ENCODE measurements around the gene KIRREL1. TPM values are rescaled to one million over a fixed set of nuclear protein-coding genes. Genes with fewer than 3 reads are reported as not detected.

Gene KIRREL1
- total RNA-seq, 1 experiment from 2014 or later, result 123 TPM

- Histone ChIP-seq H3K36me3 (peaks cover 83% of the 10 kb centered on the region), H3K4me3 (no peak overlapping the region), H3K27me3 (replicated peaks) (no peaks in the 10 kb centered on the region)
These were observed 99.9 kb downstream of the KIRREL1 start for GRCh38 chr1:158093376-158093775.

DNA sequence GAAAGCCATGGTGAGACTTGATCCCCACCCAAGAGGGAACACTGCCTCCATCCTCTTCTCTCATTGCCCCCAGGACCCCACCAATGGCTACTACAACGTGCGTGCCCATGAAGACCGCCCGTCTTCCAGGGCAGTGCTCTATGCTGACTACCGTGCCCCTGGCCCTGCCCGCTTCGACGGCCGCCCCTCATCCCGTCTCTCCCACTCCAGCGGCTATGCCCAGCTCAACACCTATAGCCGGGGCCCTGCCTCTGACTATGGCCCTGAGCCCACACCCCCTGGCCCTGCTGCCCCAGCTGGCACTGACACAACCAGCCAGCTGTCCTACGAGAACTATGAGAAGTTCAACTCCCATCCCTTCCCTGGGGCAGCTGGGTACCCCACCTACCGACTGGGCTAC, 101.1 kb downstream of the KIRREL1 start:
- no peaks in the 10 kb centered on the region for H3K27me3 ChIP-seq (replicated peaks)
- H3K9me3 ChIP-seq (replicated peaks), result no peaks in the 10 kb centered on the region
- no peak overlapping the region for H3K27ac ChIP-seq
- H3K36me3 ChIP-seq, result peaks cover 71% of the 10 kb centered on the region
- DNase-seq (ENCODE audit: low read depth in 1 of 2, low spot score in 2 of 2), result no peak
- H3K4me3 ChIP-seq, result no peak overlapping the region
- no peaks in the 10 kb centered on the region for H3K4me1 ChIP-seq (replicated peaks)

More at GRCh38 chr1:158093376-158093775, 99.9 kb downstream of the KIRREL1 start:
- H3K9me3 ChIP-seq (replicated peaks), result no peaks in the 10 kb centered on the region
- no peak for DNase-seq (ENCODE audit: low read depth in 1 of 2, low spot score in 2 of 2)
- H3K4me1 ChIP-seq (replicated peaks), result no peaks in the 10 kb centered on the region
- no peak overlapping the region for H3K27ac ChIP-seq

- Histone ChIP-seq H3K36me3 (peaks cover 59% of the 10 kb centered on the region), H3K9me3 (replicated peaks) (no peaks in the 10 kb centered on the region), H3K4me3 (no peak overlapping the region), H3K4me1 (replicated peaks) (0 out of 2 replicates have a peak, but pooled peaks cover 3% of the 10 kb centered on the region), H3K27me3 (replicated peaks) (no peaks in the 10 kb centered on the region), H3K27ac (no peak overlapping the region)
- DNase-seq (ENCODE audit: low read depth in 1 of 2, low spot score in 2 of 2), result peak in 1 of 2 experiments; percentile 33
These were observed 102.4 kb downstream of the KIRREL1 start for GRCh38 chr1:158095737-158096335.

DNA sequence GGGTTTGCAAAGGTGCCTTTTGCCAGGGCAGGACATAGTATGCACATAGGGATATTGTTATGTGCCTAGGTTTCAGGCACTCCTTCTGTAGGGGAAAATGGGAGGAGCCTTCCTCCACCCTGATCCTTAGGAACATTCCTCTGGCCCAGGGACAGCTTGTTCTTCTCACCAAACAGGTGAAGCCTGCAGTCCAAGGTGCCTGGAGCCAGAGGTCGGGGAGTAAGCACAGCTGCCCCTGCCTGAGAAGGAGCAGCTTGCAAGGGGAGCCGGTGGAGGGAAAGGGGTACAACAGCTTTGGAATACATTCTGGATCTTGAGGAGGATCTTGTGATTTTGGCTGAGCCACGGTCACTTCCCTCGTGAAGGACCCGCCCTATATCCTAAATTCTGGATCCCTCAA, 104.8 kb downstream of the KIRREL1 start:
- peaks cover 17% of the 10 kb centered on the region for H3K4me1 ChIP-seq (replicated peaks)
- peaks cover 38% of the 10 kb centered on the region for H3K36me3 ChIP-seq
- no peaks in the 10 kb centered on the region for H3K9me3 ChIP-seq (replicated peaks)
- no peak overlapping the region for H3K27ac ChIP-seq
- no peak for DNase-seq (ENCODE audit: low read depth in 1 of 2, low spot score in 2 of 2)
- no peak overlapping the region for H3K4me3 ChIP-seq
- peaks cover 7% of the 10 kb centered on the region; the same call in 1 of the 2 replicates for H3K27me3 ChIP-seq (replicated peaks)

DNA sequence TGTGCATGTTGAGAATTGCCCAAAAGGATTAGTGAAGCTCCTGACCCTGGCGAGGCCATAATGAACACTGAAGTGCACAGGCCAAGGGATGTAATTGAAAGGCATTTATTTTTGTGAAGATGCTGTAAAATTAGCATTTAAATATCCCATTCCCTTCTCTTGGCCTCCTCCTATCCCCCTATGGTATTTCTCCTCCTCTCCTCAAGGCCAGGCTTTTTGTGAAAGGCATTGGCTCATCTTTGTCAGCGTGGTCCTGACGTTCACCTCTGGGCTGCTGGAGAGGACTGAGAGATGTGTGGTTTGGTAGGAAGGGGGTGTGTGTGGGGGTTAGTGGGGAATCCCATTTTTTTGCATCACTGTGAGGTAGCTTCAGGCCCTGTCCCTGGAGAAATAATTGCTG, 105.7 kb downstream of the KIRREL1 start:
- H3K27me3 ChIP-seq (replicated peaks), result peaks cover 13% of the 10 kb centered on the region; the same call in 1 of the 2 replicates
- no peak overlapping the region for H3K4me3 ChIP-seq
- DNase-seq (ENCODE audit: low read depth in 1 of 2, low spot score in 2 of 2), result no peak
- H3K4me1 ChIP-seq (replicated peaks), result peaks cover 17% of the 10 kb centered on the region
- no peak overlapping the region for H3K27ac ChIP-seq
- no peaks in the 10 kb centered on the region for H3K9me3 ChIP-seq (replicated peaks)
- peaks cover 28% of the 10 kb centered on the region for H3K36me3 ChIP-seq

DNA sequence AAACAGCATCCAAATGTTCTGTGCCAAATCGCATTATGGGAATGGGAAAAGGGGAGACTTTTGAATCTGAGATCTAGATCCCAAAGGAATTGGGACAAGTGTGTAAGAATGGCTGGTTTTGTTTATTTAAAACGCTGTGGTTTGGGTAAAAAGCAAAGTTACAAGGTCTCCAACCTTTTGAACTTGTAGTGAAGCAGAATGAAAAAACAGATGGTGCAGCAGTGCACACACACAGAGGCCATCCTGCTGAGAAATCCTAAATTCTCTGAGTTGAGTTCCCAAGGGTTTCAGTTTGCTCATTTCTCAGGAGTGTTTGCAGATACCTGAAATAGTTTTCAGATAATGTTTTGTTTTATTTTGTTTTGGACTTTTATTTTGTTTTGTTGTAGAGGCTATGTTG, 107.1 kb downstream of the KIRREL1 start:
- peaks cover 19% of the 10 kb centered on the region; the same call in 1 of the 2 replicates for H3K27me3 ChIP-seq (replicated peaks)
- H3K27ac ChIP-seq, result no peak overlapping the region
- no peak for DNase-seq (ENCODE audit: low read depth in 1 of 2, low spot score in 2 of 2)
- H3K4me3 ChIP-seq, result no peak overlapping the region
- peaks cover 17% of the 10 kb centered on the region for H3K4me1 ChIP-seq (replicated peaks)
- H3K9me3 ChIP-seq (replicated peaks), result no peaks in the 10 kb centered on the region
- H3K36me3 ChIP-seq, result peaks cover 15% of the 10 kb centered on the region

DNA sequence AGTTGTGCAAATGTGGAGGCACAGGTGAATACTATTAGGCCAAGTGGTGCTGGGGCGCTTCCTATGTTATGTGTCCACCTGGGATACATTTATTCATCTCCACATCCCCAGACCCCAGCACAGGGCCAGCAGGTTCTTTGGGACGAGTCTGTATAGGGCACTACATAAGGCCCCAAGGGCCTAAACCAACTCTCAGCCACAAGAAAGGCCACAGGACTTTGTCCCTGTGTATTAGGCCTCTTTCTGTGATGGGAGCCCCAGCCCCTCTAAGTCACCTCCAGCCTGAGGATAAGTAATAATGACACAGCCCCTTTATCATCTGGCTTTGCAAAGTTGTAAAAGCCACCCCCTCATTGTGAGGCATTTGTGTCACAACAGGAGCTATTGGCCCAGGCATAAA, 108.0 kb downstream of the KIRREL1 start:
- Histone ChIP-seq H3K27ac (no peak overlapping the region), H3K36me3 (peaks cover 8% of the 10 kb centered on the region), H3K4me3 (no peak overlapping the region), H3K4me1 (replicated peaks) (peaks cover 17% of the 10 kb centered on the region), H3K27me3 (replicated peaks) (peaks cover 19% of the 10 kb centered on the region; the same call in 1 of the 2 replicates), H3K9me3 (replicated peaks) (no peaks in the 10 kb centered on the region)
- no peak for DNase-seq (ENCODE audit: low read depth in 1 of 2, low spot score in 2 of 2)

DNA sequence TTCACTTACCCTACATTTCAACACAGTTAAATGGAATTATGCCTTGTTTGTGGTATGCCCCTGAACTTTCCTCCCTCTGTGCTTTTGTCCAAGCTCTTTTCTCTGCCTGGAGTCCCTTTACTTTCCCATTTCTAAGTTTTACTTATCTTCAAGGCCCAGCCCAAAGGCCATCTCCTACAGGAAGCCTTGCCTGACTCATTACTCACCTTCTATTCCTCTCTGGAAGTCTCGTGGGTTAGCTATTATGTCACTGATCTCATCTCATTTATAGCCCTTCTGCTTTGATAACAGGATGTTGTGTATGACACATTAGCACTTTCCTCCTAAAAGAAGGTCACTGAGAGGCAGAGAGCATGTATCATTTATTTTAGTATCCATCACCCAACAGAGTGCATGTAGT, 108.5 kb downstream of the KIRREL1 start:
- no peak overlapping the region for H3K27ac ChIP-seq
- no peak overlapping the region for H3K4me3 ChIP-seq
- no peaks in the 10 kb centered on the region for H3K9me3 ChIP-seq (replicated peaks)
- DNase-seq (ENCODE audit: low read depth in 1 of 2, low spot score in 2 of 2), result peak in 1 of 2 experiments; percentile 33
- H3K4me1 ChIP-seq (replicated peaks), result peaks cover 17% of the 10 kb centered on the region
- H3K27me3 ChIP-seq (replicated peaks), result peaks cover 19% of the 10 kb centered on the region; the same call in 1 of the 2 replicates
- peaks cover 3% of the 10 kb centered on the region for H3K36me3 ChIP-seq

GRCh38 chr1:158102881-158103674, 109.6 kb downstream of the KIRREL1 start:
- Histone ChIP-seq H3K4me3 (no peak overlapping the region), H3K27me3 (replicated peaks) (peaks cover 19% of the 10 kb centered on the region; the same call in 1 of the 2 replicates), H3K9me3 (replicated peaks) (no peaks in the 10 kb centered on the region), H3K4me1 (replicated peaks) (peaks cover 17% of the 10 kb centered on the region), H3K27ac (no peak overlapping the region), H3K36me3 (no peaks in the 10 kb centered on the region; the same call in 1 of the 2 replicates)
- no peak for DNase-seq (ENCODE audit: low read depth in 1 of 2, low spot score in 2 of 2)

DNA sequence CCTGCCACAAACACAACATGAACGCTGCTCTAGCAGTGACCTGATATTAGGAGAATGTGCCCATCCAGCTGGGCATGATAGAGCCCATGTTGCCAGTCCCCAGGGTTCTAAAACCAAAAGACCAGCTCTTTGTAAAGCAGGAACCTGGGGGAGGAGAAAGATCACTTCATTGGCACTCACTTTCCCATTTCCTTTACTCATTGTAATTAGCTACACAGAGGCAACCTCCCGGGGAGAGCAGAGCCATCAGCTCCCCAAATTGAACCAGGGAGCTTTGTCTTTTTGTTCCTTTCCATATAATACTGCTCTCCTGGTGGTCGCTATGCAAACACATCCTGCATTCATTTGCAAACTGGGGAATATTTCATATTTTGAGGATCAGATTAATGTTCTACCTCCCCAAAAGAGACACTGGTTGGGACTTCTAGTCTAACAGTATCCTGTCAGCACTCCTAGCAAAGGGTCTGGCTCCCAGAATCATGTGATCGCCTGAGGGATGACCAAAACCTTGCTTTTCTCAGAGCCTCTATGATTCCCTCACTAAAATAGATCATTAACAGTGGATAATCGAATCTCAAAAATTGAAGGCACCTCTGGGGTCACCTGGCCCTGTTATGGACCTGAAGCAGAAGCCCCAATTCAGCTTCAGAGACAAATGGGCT, 110.5 kb downstream of the KIRREL1 start:
- H3K27ac ChIP-seq, result no peak overlapping the region
- no peaks in the 10 kb centered on the region; the same call in 1 of the 2 replicates for H3K36me3 ChIP-seq
- no peaks in the 10 kb centered on the region for H3K9me3 ChIP-seq (replicated peaks)
- H3K4me1 ChIP-seq (replicated peaks), result peaks cover 17% of the 10 kb centered on the region
- peaks cover 19% of the 10 kb centered on the region; the same call in 1 of the 2 replicates for H3K27me3 ChIP-seq (replicated peaks)
- no peak for DNase-seq (ENCODE audit: low read depth in 1 of 2, low spot score in 2 of 2)
- no peak overlapping the region for H3K4me3 ChIP-seq

- no peak for DNase-seq (ENCODE audit: low read depth in 1 of 2, low spot score in 2 of 2)
- Histone ChIP-seq H3K4me3 (no peak overlapping the region), H3K4me1 (replicated peaks) (peaks cover 17% of the 10 kb centered on the region), H3K36me3 (no peaks in the 10 kb centered on the region), H3K9me3 (replicated peaks) (no peaks in the 10 kb centered on the region), H3K27me3 (replicated peaks) (peaks cover 19% of the 10 kb centered on the region; the same call in 1 of the 2 replicates), H3K27ac (no peak overlapping the region)
These were observed 111.4 kb downstream of the KIRREL1 start for GRCh38 chr1:158104891-158105290.

DNA sequence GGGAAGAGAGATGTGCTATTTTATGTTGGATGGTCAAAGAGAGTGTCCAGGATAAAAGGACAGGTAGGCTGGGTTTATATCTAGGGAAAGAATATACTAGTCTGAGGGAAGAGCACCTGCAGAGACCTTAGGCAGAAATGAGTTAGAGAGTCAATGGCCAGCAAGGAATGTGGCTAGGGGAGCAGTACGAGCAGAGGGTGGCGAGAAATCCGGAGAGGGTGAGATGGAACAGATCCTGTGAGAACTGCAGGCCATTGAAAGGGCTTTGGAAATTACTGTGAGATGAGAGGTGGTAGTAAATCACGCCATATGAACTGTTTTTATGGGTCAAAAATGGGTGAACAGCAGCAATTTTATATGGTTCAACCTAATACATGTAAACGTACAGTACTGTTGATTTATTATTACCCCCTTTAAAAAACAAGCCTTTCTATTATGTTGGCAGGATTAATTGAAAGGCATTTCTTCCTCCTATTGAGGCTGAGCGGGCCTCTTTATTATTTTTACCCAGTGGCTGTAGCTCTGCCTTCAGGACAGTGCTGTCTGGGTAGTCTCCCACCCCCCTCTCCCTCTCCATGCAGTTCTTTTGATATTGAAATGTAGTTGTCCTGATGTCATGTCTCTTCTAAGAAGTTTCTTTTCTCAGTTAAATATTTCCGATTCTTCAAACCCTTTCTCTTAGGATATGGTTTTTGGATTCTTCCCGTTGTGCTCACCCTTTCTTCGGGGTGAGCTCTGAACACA, 112.1 kb downstream of the KIRREL1 start:
- H3K27ac ChIP-seq, result no peak overlapping the region
- H3K4me1 ChIP-seq (replicated peaks), result peaks cover 14% of the 10 kb centered on the region
- H3K9me3 ChIP-seq (replicated peaks), result no peaks in the 10 kb centered on the region
- no peaks in the 10 kb centered on the region for H3K36me3 ChIP-seq
- DNase-seq (ENCODE audit: low read depth in 1 of 2, low spot score in 2 of 2), result no peak
- no peak overlapping the region for H3K4me3 ChIP-seq
- peaks cover 19% of the 10 kb centered on the region for H3K27me3 ChIP-seq (replicated peaks)

DNA sequence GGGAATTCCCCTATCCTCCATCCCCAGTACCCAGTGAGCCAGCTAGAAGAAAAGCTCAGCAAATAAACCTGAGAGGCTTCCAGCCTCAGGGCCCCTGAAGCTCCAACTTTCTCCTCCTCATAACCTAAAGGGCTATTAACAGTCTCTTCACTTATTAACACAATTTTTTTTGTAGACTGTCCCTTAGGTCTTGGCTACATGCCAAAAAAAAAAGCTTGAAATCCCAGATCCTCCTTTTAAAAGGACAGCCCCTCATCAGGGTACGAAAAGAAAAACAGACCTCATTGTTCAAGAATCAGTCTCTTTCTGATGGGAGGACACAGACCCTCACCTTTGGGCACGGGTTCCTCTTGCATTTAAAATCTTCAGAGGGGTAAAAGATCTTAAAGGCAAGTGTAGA, 114.5 kb downstream of the KIRREL1 start:
- H3K4me1 ChIP-seq (replicated peaks), result peaks cover under 1% of the 10 kb centered on the region; the same call in 1 of the 2 replicates
- H3K4me3 ChIP-seq, result no peak overlapping the region
- H3K36me3 ChIP-seq, result no peaks in the 10 kb centered on the region
- H3K9me3 ChIP-seq (replicated peaks), result no peaks in the 10 kb centered on the region
- no peak for DNase-seq (ENCODE audit: low read depth in 1 of 2, low spot score in 2 of 2)
- peaks cover 23% of the 10 kb centered on the region for H3K27me3 ChIP-seq (replicated peaks)
- no peak overlapping the region for H3K27ac ChIP-seq
